UCSD-AML1 (cell line): ENCODE results near the gene OGFOD3.

ENCODE experiments used
- DNase-seq: peaks from one replicate; lab custom pipeline; 2025; ENCODE audit not compliant: unreplicated experiment; lab: John Stamatoyannopoulos, UW

OGFOD3 gene

GRCh38 chr17:82446649-82447048, 28.3 kb upstream of the OGFOD3 start:
- no peak for DNase-seq

DNA sequence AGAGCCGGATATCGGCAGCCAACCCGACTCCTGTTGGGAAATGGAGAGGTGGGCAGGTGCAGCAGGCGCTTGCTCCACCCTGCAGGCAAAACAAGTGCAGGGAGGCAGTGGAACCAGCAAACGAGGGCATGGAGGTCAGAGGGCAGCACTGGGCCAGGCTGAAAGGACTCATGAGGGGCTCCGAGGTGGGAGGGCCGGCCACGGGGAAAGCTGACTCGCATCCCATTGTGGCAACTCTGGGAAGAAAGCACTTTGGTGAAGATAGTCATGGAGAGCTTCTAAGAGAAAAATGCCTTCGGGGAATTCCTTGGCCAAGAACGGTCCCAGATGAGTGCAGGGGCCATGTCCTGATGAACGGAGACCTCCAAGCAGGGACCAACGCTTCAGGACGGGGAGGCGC, 27.7 kb upstream of the OGFOD3 start:
- DNase-seq, result no peak

DNA sequence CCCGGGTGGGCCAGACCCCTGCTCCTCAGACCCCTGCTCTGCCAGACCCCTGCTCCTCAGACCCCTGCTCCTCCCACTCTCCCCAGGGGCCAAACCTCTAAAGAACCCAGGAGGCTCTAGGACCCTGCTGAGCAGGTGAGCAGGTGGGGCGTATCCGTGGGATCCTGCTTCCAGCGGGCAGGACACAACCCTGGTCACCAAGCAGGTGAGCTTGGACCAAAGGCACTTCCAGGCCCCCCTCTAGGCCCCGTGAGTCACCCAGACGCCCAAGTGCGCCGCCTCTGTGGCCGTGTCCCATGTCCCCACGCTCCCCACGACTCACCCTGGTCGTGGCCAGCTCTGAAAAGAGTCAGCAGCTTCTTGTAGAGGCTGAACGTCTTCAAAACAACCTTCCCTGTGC, 27.2 kb upstream of the OGFOD3 start:
- DNase-seq, result no peak

DNA sequence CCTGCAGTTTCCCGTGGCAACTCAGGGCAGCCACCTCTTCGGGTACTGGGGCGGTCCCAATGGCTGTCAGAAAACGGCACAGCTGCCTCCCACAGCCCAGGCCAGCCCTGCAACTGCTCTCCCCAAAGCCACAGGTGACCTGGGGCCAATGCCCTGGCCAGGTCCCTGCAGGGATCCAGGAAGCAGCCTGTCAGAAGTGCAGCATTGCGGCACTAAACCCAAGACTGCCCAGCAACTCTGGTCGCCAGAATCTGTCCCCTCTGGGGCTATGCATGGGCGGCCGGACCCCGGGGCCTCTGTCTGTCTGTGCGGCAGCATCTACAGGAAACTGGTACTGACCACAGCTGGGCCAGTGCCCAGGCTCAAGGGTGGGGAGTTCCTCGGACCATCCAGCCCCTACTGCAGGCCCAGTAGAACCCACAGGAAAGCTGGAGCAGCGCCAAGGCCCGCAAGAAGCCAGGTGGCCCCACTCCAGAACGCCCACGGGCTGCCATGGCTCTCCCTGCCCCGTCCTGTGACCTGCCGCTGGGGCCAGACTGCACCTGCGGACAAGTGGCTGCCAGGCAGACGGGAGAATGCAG, 26.6 kb upstream of the OGFOD3 start:
- DNase-seq, result no peak

DNA sequence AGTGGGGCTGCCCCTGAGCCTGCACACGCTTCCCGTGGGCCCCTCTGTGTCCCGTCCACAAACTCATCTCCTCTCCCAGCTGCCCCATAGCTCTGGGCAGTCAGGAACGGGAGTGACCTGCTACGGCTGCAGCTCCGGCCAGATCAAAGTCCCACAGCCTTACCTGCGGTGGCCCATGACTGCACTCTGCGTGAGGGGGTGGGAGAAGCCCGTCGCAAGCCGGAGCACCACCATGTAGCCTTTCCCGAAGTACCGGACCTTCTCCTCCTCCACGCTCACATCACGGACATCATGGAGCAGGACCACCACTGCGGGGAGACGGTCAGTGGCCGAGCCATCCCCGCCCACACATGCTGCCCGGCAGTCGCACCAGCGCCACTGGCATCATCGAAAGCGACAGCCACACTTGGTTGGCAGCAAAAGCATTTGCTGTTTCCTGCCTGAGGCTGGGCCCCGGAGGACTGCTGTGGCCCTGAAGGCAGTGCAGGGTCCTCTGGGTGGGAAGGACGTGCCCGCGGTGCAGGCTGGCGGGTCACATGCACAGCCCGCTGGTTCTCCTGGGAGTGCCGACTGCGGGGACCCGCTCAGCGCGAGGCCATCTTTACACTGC, 26.0 kb upstream of the OGFOD3 start:
- no peak for DNase-seq

GRCh38 chr17:82443465-82444283, 25.3 kb upstream of the OGFOD3 start:
- no peak for DNase-seq

DNA sequence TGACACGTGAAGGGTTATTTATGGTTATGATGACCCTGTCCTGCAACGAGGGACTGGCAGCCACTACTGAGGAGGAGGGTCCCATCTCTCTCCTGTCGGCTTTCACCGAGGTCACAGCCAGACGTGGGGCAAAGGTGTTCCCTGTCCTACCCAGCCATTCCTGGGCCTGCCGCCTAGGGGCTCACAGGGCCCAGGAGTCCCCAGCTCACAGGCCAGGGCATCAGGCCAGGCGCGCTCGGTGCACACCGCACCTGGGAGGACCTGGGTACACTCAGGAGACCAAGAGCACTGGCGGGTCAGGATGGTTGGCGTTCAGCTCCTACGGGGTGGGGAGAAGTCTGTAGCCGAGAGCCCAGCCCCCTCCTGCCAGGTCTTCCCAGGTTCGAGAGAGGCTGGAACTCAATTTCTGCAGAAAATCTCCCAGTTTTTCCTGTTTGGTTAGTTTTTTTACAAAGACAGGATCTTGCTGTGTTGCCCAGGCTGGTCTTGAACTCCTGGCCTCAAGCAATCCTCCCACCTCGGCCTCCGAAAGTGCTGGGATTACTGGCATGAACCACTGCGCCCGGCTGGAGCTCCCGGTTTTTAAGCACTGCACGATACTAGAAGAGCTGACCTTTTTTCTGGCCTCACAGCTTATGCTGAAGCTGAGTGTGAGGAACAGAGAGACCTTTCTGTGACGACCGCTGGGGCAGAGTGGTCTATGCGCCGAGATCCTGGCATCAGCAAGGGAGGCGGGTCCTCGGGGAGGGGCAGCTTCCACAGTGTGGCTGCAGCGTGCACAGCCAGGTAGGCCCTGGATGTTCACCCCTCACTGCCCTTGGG, 24.5 kb upstream of the OGFOD3 start:
- DNase-seq, result no peak

DNA sequence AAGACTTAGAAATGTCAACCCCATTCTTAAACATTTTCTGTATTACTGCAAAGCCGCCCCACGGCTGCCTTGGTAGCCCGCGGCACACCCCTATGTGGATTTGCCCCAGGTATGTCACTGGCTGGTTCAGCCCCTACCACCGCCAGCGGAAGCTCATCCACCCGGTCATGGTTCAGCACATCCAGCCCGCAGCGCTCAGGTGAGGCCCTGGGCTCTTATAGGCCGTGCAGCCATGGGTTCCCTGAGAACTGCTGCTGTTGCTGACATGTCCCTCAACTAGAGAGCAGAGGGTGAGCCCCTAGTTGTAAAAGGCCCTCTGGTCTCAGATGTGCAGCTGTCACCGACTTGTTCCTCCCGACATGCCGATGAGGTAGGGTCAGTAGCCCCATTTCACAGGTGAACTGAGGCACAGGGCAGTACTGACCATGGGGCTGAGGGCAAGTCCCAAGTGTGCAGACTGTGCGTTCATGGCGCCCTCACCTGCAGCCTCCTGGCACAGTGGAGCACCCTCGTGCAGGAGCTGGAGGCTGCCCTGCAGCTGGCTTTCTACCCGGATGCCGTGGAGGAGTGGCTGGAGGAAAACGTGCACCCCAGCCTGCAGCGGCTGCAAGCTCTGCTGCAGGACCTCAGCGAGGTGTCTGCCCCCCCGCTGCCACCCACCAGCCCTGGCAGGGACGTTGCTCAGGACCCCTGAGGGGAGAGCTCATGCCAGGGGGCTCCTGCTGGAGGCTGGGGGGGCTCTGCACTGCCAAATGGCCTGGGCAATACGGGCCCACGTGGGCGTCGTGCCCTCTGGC, 23.5 kb upstream of the OGFOD3 start:
- DNase-seq, result no peak

- DNase-seq, result no peak
These were observed 22.7 kb upstream of the OGFOD3 start for GRCh38 chr17:82440991-82441627.

GRCh38 chr17:82440469-82440981, 22.1 kb upstream of the OGFOD3 start:
- no peak for DNase-seq

GRCh38 chr17:82439829-82440365, 21.5 kb upstream of the OGFOD3 start:
- no peak for DNase-seq

DNA sequence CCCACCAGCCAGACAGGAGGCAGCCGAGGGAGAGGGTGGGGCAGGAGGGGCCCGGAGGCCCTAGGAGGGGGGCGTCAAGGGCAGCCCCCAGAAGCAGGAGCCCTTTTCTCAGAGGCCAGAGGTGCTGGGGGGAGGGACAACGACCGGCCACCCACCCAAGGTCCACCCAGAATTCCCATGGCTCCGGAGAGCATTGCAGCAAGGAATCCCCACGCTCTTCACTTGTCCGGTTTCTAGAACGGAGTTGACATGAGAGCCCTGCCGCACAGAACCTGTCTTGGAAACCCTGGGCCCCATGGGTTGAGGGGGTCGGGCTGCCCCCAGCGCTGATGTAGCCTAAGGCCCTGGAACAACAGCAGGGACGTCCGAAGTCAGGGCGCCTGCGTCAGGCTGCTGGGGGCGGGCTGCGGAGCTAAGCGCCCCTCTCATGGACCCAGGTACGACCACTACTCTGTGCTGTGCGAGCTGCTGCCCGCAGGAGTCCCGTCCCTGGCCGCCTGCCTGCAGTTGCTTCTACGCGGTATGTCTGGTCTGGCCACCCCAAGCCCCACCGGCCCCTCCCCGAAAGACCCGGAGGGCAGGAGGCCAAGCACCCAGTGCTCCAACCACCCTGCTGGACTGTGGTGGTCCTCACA, 20.9 kb upstream of the OGFOD3 start:
- no peak for DNase-seq

GRCh38 chr17:82438401-82439193, 20.2 kb upstream of the OGFOD3 start:
- no peak for DNase-seq

DNA sequence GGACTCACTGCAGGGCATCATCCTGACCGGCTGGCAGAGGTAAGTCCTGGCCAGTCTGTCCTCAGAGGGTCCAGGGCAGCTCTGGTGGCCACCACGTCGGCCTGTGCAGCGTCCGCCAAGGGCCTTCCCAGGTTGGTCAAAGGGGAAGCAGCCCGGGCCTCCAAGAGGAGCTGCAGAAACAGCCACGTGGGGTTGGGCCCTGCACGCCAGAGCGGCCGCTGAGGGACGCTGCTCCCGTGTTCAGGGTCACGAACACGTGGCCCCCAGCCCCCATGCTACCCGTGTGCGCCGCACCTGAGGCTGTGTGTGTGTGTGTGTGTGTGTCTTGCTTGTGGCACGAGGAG, 18.9 kb upstream of the OGFOD3 start:
- DNase-seq, result no peak

DNA sequence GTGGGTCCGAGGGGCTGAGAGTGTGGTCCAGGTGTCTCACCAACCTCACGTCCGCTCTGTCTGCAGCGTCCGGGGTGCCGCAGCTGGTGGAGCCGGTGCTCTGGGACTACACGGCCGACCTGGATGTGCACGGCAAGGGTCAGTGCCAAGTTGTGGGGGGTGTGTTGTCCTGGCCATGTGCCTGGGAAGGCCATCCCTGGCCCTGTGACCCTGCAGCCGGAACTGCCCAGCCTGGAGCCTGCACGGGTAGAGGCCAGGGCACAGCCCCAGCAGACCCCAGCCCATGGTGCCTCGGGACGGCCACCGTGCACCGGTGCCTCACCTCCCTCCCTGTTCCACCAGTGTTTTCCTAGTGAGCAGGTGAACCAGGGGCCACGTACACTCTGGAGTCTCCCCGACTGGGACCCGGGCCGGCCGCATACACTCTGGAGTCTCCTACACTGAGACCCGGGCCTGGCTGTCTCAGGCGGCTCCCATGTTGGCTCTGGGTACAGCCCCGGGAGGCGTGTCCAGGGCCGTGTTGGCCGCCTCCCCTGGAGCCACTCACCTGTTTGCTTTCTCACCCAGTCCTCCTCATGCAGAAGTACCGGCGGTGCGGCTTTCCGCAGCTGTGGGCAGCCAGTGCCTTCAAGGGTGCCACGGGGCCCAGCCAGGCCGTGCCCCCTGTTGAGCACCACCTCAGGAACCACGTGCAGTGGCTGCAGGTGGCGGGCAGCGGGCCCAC, 18.4 kb upstream of the OGFOD3 start:
- DNase-seq, result no peak

DNA sequence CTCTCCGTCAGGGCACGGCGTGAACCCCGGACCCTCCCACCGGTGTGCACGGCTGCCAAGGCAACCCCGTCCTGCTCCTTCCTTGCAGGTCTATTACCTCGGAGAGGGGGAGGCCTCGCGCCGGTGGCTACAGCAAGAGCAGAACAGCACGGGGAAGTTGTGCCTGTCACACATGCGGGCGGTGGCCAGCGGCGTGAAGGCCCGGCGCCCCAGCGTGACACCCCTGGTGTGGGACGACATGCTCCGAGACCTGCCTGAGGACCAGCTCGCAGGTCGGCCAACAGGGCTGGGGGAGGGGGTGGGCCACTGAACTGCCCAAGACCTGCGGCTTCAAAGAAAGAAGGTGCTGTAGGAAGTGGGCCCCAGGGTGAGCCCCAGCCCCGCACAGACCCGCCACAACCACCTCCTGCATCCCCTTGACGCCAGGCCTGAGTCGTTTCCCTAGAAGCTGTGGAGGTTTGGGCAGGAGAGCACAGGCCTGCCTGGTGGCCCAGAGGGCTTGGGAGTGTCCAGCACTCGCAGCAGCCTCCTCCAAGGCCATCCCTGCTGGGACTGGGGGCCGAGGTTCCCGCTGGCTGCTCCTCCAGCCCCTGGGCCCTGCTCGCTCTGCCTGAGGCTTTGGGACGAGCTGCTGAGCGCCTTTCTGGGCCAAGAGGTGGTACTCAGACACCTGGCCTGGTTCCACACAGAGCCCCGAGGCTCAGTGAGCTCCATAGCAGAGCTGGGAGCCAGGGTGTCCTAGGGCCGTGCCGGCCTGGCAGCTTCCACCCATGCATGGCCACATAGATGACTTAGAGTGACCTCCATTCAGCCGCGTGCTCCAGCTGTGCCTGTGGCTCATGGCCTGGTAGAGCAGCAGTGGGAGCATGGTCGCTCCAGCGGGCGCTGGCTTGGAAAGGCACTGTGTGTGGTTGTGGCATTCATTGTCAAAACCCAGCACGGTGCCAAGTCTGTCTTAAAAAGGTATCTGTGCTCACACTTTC, 17.5 kb upstream of the OGFOD3 start:
- no peak for DNase-seq

GRCh38 chr17:82435103-82435502, 16.7 kb upstream of the OGFOD3 start:
- DNase-seq, result no peak
